Raji (cell line): ENCODE data around the gene DQX1.

ENCODE experiments used
- POLR2A ChIP-seq: IDR thresholded peaks from 2 replicates; pipeline ENCODE4 v1.6.1; 2011; ENCODE audit warnings: low read depth, low read length, control low read depth; ENCODE audit not compliant: insufficient read depth

The DQX1 gene

DNA sequence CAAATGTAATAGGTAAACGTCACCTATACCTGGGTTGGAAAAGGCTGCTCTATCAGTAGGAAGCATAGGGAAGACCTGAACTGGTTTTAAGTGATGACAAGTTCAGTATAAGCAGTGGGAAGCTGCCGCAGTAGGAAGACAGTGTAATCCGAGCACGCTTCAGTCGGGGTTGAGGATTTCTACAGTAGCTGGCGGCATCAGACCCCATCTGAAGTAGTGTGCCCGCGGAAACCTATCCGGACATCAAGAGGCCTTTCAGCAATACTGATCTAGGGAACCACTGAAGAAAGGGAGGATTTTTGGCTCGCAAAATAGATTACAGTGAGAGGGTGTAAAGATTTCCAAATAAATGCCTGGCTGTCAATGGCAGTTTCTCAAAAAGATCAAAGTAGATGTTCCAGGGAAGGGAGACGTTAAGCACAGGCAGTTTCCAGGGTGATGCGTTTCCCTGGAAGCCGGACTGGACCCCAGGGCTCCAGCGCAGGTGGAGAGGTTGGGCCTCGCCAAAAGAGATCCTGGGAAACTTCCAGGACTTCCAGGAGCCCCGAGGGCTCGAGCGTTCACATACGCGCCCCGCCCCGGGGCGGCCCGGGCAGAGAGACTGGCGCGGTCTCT lies 22.4 kb upstream of the DQX1 start:
- TF ChIP-seq POLR2A: no peak

DNA sequence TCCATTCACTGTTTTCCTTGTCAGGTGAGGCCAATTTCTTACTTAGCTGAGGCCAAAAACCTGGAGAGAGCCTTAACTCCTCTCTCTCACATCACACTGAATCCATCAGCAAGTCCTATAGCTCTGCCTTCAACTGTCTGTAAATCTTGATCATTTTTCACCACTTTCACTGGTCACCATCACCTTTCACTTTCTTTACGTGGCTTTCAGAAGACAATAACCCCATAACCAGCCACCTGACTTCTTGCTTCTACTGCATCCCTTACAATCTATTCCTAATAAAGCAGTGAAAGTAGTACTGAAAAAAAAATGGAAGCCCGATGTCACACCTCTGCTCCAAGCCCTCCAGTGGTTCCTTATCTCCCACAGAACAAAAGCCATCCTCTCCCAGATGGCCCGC lies 20.0 kb upstream of the DQX1 start:
- TF ChIP-seq POLR2A: no peak

DNA sequence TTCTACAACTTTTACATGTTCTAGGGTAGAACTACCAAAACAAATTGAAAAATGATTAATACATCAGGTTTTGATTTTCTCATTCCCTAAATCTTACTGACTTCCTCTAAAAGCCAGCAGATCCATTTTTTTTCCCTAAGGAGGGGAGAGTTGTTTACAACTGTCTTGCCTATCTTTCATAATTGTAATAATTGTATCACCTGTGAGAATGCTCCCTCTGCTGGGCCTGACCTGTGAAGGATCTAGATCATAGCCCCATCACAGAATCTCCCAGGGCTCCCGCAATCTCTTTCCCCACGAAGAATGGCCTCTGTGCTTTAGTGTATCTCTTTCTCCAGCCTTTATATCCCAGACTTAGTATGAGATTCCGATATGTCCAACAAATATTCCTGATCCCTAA lies 18.6 kb upstream of the DQX1 start:
- no peak for TF ChIP-seq POLR2A

DNA sequence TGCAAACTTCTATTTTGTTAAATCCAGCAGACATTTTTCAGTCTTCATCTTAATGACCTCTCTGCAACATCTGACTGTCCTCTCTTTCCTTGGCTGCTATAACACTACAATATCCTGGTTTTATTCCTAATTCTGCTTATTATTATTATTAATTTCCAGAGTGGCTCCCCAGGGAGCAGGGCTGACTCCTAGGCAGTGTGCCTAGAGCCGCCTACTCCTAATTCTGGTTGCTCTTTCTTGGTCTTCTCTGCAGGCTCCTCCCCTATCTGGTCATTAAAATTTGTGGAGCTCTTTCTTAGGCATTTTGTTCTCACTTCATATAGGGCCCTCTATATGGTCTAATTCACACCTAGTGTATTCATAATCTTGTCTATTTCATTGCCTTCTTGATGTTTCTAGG lies 16.9 kb upstream of the DQX1 start:
- TF ChIP-seq POLR2A: no peak

DNA sequence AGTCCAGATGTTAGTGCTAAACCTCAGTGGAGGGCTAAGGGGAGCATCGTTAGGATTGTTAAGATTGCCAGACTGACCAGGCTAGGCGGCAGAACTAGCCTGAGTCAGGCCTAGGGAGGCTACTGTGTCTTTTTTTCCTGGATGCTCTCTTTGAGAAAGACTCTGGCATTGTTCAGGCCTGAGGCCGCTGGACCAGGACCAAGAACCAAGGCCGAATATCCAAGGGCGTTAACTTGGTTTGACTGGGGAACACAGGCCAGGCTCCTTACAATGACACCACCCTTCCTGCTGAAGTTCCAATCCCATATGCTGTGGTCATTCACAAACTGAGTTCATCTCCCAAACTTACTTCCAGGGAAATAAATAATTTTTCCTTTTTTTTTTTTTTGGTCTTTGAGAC lies 14.3 kb upstream of the DQX1 start:
- no peak for TF ChIP-seq POLR2A

DNA sequence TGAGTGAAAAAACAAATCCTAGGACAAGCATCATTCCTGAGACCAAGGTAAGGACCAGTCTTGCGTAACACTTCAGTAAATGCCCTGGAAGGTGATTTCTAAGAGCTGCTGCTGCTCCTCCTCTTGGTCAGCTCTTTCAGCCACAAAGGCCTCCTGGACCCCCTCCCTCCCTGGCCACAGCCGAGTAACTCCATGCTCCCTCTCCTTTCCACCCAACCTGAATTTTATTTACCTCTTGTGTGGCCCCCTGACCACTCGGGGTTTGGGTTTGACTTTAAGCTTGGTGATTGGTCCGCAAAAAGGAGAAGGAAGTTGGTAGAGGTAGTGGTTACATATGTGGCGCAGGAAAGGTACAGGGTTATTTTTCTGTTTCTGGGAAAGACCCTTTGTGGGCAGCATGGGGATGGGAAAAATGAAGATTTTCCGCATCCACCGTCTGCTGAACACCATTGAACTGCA lies 12.9 kb upstream of the DQX1 start:
- TF ChIP-seq POLR2A: no peak

DNA sequence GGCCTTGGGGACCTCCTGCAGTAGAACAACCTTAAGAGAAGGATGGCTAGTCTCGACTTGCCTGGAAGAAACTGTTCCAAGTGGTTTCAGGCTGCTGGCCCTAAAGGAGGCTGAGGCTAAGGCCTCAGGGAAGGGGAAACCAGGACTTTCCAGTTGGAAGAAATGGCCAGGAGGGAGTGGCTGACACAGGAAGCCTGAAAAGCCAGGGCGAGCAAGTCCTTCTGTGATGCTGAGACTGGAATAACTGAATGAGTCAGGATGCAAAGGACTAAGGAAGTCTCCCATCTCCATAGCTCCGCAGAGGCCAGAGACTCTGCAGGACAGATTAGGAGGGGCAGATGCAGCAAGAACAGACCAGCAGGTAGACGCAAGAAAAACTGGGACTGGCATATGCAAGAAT lies 11.1 kb upstream of the DQX1 start:
- no peak for TF ChIP-seq POLR2A

DNA sequence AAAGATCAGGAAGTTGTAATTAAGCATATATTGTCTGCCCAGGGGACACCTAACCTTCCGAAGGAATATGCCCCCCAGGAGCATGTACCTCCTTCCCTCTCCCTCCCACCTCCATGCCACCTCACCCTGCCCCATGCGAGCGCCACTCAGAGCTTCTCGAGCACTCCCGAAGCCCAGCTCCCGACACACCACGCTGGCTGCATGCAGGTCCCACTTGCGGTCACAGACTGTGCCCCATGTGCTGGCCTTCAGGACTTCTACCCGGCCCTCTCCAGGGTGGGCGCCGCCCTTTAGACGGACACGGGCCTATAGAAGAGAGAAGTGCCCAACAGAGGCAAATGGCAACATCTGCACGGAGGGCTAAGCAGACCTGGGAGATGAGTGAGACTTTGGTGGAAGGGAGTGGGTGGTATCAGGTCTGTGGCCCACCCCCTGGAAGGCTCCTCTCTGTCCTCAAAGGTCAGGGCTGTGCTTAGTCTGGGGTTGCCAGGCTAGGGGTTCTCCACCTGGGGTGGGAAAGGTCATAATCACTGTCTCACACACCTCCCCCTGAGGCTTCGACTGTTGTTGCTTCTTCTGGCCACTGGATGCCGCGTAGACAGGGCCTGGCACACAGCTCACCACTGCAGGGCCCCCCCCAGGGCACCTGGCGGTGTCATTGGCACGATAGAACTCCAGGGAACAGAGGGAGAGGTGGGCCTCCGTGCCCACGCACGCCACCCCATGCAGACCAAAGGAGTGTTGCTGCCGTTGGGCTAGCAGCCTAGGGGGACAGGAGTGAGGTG lies 10.3 kb upstream of the DQX1 start:
- TF ChIP-seq POLR2A: no peak

DNA sequence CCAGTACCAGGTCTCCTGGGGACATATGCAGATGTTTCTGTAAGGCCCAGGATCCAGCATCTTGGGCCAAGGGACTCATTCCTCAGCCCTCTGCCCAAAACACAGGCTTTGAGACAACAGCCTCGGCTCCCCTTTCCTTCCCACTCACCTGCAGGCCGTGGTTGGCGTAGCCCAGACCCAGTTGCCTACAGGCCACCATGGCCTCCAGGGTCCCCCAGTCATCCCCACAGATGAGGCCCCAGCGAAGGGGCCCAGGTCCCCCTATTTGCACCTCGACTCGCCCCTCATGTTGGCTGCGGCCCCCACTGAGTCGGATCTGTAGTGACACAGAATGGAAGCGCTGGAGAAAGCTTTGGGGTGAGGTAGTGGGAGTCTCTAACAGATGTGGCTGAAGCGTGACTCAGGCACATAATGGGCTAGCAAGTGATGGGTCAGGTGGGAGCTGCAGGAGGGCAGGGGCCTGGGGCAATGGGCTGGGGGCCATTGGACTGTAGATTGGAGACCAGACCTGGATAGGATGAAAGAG lies 9.5 kb upstream of the DQX1 start:
- no peak for TF ChIP-seq POLR2A

DNA sequence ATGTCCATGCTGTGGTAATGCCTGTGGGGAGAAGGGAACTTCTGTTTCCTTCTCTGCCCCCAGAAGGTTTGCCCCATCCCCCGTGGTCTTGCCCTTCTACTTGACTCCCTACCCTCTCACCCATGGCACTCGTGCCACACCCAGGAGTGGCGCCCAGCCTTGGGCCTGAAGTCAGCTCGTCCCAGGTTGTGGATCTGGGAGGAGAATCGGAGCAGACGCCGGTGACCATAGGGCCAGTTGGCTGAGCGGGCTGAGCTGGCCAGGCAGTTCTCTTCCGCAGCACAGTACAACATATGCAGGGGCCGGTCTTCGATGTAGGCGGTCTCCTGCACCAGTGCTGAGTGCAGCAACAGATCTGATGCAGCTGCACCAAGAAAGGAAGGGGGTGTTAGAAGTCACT lies 8.4 kb upstream of the DQX1 start:
- TF ChIP-seq POLR2A: peak; percentile 9; the same call in 1 of the 2 replicates

DNA sequence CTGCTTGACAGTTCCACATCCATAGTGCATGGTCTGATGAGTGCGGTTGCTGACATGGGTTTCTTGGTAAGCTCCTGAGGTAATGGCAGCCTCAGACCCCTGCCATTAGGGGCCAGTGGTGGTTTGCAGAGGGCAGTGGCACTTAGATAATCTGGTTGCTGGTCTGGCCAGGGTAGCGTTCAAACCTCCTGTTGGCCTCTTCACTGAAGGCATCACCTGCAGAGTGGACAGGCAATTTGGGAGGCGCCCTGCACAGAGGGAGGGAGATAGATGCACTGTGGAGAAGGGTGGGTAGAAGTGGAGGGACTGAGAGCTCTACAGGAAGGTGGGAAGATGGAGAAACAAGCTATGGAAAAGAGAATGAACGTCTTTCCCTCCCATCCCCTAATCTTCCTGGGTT lies 7.4 kb upstream of the DQX1 start:
- no peak for TF ChIP-seq POLR2A

DNA sequence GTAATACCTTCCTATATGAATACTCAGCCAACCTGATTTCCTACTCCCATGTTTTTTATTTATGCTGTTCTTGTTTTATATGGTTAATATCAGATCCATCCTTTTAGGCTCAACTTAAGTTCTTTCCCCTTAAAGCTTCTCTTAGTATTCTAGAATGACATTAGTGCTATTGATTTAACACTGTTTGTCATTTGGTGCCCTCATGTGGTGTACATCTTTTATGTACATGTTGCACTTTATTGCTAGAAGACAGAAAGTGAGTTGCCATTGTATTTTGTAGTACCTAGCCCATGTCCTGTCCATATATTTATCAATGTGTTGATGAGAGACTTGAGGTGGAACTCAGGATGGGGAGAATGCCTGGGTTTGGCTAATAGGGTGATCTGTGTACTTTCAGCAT lies 6.2 kb upstream of the DQX1 start:
- no peak for TF ChIP-seq POLR2A

DNA sequence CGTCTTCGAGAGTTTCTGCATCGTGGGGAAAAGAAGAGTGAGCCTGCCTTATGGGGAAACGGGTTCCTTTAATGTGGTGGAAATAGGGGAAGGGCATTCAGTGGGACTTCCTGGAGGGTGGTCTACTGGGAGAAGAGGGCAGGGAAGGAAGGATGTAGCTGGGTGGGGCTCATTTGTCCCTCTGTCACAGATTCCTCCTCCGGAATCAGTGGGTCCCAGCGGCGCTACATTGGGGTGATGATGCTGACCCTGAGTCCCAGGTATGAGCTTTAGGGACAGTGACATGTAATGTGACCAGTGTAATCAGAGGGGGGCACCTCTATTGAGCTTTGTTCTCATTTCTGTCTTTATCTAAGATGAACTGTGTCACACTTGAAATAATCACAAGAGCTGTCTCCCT lies 5.6 kb upstream of the DQX1 start:
- no peak for TF ChIP-seq POLR2A

DNA sequence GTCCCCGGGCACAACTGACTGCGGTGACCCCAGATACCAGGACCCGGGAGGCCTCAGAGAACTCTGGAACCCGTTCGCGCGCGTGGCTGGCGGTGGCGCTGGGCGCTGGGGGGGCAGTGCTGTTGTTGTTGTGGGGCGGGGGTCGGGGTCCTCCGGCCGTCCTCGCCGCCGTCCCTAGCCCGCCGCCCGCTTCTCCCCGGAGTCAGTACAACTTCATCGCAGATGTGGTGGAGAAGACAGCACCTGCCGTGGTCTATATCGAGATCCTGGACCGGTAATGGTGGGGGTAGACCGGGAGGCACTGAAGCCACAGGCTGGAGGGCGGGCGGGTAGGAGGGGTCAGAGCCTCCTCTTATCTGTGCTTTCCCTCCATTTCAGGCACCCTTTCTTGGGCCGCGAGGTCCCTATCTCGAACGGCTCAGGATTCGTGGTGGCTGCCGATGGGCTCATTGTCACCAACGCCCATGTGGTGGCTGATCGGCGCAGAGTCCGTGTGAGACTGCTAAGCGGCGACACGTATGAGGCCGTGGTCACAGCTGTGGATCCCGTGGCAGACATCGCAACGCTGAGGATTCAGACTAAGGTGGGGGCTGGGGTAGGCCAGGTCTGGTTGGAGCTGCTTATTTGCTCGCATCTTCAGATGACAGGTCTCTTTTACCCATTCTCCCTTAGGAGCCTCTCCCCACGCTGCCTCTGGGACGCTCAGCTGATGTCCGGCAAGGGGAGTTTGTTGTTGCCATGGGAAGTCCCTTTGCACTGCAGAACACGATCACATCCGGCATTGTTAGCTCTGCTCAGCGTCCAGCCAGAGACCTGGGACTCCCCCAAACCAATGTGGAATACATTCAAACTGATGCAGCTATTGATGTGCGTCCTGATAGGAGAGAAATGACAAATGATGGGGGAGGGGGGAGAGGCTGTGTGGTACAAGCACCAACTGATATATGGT lies 4.5 kb upstream of the DQX1 start:
- TF ChIP-seq POLR2A: peak; percentile 51; the same call in 1 of the 2 replicates

DNA sequence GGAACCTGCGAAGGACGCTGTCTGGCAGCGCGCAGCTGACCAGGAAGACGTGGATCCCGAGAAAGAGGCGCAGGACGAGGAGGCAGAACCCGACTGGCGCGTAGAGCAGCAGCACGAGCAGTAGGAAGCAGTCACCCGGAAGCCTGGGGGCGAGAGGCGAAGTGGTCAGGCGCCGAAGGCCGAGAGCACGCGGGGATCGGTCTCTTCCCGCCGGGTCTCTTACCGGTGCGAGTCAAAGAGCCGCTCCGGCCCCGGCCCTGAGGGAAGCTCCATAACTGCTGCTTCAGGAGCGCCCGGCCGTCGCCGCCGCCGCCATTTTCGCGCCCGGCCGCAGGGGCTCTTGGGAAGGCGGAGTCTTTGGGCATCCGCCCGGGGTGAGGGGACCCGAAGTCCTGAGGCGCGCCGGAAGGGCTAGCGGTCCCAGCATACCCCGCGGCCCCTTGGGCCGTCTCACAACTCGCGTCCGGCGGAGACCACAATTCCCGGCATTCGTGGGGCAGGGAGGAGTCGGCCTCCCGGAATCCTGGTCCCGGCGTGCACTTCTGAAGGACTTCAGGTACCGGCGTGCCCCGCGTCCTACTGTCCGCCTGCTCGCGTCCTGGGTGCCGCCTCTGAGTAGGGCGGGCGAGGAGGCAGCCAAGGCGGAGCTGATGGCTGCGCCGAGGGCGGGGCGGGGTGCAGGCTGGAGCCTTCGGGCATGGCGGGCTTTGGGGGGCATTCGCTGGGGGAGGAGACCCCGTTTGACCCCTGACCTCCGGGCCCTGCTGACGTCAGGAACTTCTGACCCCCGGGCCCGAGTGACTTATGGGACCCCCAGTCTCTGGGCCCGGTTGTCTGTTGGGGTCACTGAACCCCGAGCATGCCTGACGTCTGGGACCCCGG lies 3.6 kb upstream of the DQX1 start, which contains the start of the genes AUP1 and HTRA2:
Gene AUP1 (minus strand): TSS at position 350 of the 882 bp plus-strand sequence. CDS start 77 bp downstream, at position 273.
Gene HTRA2 (plus strand): TSS at position 577 of the 882 bp plus-strand sequence. CDS start 74 bp downstream, at position 651.
- TF ChIP-seq POLR2A: peak; percentile 67
